DLD1 (cell line): ENCODE measurements around the gene TENM3.

Experiments
- in situ Hi-C: cut with HindIII; loops from 2 replicates; pipeline ENCODE4 v1.10.0; 2017; ENCODE audit warnings: low sequenced_read_pairs

TENM3 gene

DNA sequence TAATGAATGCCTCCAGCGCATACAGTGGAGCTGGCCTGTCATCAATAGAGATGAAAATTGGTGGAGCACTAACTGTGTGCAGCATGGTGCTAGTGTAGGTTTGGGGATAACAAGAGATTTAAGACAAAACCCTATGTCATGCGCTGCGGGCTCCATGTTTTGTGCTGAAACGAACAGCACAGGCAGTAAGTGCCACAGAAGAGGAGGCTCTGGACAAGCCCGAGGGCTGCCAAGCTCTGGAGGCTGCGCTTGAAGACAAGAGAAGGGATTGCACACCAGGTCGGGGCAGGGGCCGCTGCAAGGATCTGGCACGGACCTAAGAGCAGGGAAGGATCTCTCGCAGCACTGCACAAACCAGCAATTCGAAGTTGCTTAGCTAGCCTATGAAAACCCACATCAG lies 35.5 kb downstream of the TENM3 start:
- in situ Hi-C loops = no loop called here

DNA sequence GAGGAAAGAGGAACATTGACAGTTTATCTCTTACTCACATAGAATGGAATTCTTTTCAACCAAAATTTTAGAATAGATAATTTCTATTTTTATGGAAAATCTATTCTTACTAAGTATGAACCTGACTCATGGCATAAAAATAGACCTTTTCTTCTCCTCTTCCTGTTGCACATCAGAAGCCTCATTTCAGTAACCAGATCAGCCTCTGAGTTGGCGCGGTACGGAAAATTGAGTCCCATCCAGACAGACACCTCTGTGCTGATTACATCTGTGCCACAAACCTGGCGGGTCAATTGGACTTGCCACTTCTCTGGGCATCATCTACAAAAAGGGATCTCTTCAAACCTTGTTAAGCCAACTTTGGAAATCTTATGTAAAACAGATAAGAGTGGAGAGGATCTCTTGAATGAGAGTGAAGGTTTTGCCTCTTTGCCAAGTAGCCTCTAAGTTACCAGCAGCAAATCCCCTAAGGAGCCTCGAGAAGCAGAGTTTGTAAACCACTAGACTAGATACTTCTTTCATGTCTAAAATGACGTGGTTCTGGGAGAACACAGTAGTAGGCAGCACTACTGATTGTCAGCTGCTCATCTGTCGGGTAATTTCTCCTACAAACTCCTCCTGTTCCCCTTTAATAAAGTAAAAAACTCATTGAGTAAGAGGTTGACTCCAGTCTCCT lies 37.4 kb downstream of the TENM3 start:
- in situ Hi-C loops = no loop called here

DNA sequence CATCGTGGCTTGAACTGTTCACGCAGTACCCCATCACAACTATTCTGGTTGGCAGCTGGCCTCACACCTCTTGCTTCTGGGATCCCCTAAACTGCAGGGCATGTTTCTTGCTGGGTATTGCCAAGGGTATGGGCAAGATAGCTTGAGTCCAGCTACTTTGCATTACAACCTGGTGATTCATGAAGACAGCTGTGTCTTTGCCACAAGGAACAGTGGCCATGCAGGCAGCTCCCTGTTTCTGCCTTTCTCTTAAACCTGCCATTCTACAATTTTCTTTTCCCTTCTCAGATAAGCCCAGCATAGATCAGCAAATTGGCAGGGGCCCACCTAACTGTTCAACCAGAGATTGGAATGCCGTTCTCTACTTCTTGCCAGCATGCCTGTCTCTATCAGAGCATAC lies 42.8 kb downstream of the TENM3 start:
- in situ Hi-C loops = no loop called here

DNA sequence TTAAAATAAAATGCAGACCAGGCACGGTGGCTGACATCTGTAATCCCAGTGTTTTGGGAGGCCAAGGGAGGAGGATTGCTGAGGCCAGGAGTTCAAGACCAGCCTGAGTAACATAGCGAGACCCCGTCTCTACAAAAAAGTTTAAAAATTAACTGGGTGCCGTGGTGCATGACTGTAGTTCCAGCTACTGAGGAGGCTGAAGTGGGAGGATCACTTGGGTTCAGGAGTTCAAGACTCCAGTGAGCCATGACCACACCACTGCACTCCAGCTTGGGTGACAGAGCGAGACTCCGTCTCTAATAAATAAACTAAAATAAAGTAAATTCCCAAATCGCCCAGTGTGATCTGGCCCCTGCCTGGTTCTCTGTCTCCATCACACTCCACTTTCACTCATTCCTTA lies 43.7 kb downstream of the TENM3 start:
- in situ Hi-C loops = no loop called here

DNA sequence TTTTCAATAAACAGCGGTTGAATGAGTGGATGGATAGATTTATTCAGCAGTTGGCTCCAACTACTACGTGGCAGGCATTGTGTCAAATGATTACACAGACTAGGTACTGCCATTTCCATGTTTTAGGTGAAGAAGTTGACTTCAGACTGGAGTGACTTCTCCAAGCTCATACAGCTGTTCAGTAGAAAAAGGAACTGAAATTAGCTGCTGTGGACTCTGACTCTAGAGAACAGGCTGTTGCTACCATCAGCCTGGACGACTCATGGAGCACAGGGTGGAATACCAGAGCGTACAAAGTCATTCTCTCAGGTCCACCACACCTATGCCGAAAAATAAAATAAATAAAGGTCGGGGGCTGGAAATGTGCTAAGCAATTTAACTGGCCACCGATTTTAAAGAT lies 45.3 kb downstream of the TENM3 start:
- in situ Hi-C loops = no loop called here

DNA sequence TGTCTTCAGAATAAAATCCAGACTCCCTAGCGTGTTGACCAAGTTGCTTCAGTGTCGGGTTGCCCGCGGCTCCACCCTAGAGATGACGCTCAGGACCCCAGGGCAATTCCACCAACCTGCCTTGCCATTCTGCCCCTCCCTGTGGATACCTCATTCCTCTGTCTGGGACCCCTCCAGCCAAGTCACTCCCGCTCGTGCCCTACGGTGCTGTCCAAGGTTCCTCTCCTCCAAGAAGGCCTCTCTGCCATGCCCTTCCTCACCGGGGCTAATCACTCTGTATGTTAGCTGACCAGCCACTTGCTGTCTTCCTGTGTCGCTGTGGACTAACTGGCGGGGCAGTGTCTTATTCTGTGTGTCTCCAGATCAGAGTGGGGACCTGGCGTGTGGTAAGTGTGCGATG lies 46.6 kb downstream of the TENM3 start:
- in situ Hi-C loops = no loop called here

DNA sequence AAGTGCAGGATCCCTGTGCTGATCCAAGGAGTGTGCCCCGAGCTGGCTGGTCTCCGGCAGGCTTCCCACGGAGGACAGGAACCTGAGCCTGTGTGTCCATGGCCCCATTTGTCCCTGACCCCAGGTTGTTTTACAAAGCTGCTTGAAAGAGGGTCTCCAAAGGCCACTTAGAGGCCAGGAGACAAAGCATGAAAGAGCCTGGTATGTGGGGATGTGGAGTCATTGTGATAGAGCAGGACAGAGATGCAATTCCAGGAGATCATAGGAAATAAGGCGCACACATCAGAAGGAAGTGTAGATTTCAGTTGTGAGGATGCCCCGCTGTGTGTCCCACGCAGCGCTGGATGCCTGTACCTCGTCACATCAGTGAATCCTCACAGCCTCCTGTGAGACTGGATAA lies 48.0 kb downstream of the TENM3 start:
- in situ Hi-C loops = no loop called here

DNA sequence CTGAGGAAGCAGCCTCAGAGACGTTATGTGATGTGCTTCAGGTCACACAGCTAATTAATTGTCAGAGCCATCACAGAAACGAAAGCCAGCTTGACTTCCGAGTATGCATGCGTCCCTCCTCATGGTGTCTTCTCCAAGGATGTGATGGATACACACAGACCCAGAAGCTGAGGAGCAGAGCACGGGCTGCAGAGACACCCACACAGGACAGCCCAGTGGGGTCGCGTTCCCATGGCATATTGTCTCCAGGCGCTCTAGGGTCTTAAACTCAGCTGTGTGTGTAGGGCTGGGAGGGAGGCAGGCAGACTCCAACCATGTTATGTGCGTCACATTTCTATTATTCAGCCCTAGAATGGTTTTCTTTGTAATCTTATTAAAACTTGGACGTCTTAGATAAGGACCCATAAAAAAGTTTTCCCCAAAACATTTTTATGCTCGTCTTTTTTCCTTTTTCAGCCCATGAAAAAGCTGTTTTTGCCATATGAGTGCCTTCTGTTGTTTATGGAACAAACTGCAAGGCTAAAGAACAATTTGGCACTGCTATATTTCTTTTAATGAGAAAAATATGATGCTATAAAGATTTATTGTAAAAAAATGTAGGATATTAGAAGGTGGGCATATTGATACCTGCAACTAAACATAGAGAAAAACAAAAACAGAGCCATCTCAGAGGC lies 48.5 kb downstream of the TENM3 start:
- in situ Hi-C loops = no loop called here

DNA sequence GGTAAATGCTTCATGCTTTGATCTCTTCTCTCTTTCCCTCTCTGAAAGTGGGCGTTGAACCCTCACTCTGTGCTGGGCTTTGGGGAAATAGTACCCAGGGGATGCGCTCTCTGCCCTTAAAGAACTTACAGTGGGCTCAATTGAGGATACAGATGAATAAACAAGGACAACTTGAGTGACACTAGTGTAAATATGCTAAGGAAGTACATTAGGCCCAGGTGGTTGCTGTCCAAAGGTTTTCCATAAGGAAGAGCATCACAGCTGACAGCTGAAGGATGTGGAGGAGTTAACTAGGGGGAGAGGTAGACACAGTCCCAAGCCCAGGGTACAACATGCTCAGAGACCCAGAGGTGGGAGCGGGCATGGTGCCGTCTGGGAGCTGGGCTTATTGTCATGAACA lies 49.4 kb downstream of the TENM3 start:
- in situ Hi-C loops = no loop called here

DNA sequence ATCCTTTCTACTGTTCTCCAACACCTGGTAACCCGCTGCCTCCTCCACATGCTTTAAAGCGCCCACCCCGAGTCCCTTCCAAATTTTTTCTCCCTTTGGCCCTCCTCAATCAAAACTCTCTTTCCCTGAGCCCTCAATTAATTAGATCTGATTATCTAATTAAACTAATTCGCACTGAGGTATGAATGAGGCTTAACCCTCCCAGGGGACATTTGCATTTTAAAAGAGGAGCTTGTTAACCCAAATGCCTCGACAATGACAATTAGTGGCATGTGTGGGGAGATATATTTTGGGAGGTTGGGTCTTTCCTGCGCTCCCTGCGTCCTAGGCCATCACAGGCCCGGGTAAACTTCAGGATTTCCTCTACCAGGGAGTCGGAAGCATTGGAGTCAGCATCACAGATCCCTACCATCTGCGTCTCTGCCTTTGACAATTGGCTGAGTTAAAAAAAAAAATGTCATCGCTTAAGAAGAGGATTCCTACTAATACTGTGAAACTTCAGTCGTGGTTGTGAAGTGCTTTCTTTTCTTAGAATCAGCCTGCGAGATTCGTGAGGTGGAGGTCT lies 50.6 kb downstream of the TENM3 start:
- in situ Hi-C loops = no loop called here

DNA sequence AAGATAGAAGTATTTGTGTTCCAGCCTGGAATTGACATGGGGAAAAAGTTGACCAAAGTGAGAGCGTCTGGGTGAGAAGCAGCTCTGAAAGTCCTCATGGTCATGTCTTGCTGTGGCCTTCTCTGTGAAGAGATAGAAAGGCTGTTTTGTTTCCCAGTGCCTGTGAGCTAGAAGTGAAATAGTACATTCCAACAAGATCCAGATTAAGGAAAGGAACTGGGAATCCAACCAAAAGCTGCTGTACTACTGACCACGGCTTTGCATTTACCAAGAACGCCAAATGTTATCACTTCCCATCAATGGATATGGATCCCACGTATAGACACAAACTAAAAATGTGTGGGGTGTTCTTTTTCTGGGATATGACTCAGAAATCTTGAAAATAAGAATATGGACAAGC lies 51.2 kb downstream of the TENM3 start:
- in situ Hi-C loops = no loop called here

DNA sequence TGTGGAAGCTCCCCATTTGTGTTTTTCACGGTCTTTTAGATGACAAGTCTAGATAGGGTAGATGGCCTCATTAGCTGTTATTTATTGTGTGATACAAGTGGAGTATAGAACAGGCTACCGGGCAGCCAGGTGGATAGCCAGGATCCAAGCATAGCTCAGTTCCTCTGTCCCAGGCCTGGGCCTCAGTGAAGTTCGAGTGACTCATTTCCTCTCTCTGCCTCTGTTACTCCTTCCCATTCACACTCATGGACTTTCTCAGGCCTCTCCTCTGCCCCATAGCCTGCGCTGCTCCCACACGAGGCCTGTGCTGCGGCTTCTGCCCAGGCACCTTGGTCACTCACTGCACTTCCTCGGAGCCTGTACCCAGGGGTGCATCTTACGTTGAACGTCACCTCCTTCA lies 54.5 kb downstream of the TENM3 start:
- in situ Hi-C loops = no loop called here

DNA sequence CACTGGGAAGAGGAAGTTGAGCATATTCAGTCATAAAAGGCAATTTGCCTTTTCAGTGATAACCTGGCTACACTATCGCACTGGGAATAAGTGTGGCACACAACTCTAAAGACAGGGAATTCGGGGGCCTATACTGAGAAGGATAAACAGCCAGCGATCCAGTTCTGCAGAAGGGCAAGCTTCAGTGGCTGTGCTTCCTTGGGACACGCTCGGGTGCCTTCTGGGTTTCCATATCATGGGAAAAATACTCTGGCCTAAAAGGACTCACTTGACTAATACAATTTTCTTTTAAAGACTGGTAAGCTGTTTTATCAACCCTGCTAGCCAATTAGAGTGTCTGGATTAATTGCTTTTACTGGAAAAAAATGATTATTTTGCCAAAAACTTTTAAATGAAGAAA lies 58.5 kb downstream of the TENM3 start:
- in situ Hi-C loops = no loop called here

DNA sequence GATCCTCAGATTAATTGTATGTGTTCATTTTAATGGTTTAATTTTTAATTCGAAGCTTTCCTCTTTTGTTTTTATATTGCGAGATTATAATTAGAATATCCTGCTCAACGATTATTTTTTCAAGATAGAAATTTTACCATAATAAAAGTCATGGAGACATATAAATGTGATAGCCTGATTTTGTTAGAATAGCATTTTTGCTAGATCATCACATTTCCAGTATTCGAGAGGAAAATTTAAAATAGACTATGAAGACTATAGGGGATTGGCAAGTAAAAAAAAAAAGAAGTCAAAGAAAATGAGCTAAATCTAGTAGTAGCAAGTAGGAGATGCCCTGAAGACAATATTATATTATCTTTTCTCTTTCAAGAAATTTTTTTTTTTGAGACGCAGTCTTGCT lies 60.6 kb downstream of the TENM3 start:
- in situ Hi-C loops = no loop called here

DNA sequence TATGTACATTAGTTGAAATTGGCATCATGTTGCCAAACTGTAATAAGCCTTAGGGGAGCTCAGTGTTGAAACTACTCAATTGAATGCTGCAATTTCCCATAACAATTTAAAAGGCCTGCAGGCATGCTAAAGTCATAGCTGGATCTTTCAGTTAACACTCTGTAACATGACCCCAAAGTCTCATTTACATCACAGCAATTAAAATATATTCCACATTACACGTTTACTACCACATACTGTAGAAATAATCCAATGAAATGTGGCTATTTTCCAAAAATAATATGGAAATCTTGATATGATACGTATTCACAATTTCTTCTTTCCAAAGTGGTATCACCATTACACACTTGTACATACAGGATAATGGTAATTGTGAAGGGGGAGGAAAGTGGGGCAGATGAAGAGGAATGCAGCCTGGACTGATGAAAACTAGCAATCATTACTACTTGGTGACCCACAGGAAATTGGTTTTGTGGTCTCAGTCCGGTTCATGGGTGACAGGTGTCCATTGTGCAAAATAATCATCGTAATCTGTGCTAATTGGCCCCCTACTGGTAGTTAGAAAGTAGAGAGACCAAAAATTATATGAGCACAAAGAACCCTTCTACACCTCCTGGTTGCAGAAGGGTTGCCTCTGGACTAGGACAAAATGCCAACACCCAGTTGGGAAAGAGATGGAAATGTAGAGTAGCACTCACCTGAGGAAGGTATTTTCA lies 63.7 kb downstream of the TENM3 start:
- in situ Hi-C loops = no loop called here

DNA sequence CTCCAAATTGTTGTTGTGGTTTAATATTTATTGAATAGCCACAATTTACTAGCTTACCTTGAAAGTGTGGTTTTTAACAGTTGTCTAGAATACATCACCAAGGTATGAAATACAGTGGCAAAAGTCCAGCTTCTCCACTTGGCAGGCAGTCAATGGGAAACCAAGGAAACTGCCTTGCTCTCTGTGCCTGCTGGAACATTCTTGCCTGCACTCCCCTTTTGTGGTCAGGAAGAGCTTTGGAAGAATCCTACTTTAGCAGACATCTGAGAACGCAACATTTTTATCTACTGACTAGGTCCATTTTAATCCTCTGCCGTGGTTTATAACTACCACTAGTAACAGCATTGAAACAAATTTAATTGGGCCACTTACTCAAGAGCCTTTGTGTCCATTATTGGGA lies 64.5 kb downstream of the TENM3 start:
- in situ Hi-C loops = no loop called here

DNA sequence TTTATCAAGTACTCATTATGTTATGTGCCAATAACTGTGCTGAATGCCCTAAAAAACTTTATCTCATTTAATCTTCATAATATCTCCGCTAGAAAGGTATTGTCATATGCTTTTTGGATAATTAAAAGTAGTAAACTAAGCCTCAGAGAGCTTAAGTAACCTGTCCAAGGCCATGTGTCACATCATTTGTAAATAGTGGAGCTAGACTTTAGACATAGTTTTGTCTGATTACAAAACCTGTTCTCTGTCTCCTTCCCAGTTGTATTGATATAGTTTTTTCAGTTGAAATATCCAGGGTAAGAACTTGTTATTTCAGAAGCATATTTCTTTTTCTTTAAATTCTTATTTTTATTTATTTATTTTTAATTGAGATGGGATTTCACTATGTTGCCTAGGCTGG lies 66.7 kb downstream of the TENM3 start:
- in situ Hi-C loops = no loop called here

DNA sequence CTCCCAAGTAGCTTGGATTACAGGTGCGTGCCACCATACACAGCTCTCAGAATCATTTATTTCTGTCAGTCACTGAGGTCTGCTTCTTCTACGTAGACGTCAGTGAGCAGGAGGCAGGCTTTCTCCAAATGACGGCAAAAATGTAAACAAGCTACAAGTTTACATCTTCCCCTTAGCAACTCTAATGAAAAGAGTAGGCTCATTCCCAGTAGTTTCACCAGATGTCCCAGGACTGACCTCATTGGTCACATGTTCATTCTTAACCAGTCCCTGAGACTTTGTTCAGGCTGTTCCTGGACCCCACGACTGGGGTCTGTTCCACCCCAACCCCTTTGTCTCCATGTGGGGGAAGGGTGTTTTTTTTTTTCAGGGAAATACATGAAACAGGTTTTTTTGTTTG lies 67.1 kb downstream of the TENM3 start:
- in situ Hi-C loops = no loop called here

DNA sequence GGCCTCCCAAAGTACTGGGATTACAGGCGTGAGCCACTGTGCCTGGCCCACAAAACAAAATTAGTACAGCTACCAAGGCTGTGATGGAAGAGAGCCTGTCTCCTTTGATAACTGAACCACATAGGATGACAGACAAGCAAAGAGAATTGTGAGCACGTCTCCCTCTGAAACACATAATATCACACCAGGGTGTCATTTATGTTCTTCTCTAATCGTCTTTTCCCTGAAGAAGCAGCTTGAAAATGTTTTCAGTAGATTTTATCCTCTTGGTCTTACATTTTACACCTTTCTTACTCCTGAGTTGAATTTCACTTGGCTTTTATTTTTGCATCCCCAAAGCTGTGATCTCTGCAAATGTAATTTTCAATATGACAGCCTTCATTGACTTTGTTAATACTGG lies 67.8 kb downstream of the TENM3 start:
- in situ Hi-C loops = no loop called here

DNA sequence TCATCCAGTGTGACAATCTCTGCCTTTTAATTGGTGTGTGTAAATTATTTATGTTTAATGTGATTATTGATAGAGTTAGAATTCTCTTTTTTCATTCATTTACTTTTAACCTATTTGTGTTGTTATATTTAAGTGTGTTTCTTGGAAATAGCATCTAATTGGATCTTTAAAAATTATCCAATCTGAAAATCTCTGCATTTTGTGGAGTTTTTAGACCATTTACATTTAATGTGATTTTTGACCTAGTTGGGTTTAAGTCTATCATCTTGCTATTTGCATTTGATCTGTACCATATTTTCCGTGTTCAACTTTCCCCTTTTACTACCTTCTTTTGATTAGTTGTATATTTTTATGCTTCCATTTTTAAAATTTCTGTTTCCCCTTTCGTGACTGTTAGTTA lies 71.3 kb downstream of the TENM3 start:
- in situ Hi-C loops = no loop called here

DNA sequence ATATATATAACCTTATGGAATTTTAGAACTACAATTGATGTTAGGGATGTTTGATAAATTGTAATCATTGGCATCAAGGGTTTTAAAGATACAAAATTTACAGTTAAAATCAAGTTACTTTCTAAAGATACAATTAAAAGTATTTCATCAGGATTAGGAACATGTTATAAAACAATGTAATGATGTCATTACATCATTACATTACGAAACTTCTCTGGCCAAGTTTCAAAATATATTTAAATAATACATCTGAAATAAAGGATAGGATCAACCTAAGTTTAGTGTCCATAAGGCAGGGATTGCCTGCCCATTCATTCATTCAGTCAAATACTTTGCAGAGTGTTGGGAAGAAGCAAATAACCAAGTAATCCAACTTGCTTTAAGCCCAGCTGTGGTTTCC lies 75.1 kb downstream of the TENM3 start:
- in situ Hi-C loops = no loop called here

DNA sequence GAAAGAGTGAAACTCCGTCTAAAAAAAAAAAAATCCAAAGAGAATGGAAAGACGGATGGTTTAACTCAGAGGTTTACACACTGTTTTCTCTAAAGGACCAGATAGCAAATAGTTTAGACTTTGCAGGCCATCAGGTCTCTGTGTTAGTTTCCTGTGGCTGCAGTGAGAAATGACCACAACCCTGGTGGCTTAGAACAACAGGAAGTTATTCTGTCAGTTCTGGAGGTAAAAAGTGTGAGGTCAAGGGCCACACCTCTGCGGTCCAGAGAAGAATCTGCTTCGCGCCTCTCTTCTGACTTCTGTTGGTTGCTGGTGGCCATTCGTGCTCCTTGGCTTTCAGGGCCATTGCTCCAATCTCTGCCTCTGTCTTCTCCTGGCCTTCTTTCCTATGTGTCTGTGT lies 76.9 kb downstream of the TENM3 start:
- in situ Hi-C loops = no loop called here
